ENCODE data around the gene ATF7IP. TPM values are rescaled to one million over a fixed set of nuclear protein-coding genes. Genes with fewer than 3 reads are reported as not detected.

ATF7IP gene
- total RNA-seq, 4 donors from 2014 or later: 32.2 to 159 (median 85.3) TPM

DNA sequence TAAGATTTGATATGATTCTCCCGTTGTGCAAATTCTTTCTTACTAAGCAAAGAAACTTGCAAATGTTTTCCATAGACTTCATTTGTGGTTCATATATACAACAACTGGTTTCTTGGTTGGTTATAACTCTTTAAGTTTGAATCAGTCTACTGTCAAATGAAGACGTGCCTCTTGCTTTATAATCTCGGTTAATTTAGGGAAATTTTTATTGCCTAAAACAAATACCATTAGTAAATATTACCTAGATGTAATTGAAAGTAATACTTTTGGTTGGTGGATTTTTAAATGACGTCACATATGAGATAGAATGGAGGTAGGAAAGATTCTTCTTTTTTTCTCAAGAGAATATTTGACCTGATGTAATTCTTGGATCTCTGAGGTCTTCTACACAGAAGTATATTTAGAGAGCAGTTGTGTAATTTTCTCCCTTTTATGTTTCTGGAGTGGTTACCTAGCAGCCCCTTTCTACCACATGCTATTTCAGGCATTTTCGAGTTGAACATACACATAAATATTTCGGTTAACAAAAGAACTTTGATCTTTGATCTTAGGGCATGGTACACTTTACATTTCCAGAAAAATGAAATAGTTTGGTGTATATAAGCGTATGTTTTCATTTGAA, 1.7 kb downstream of the ATF7IP start:
- intact Hi-C loops (cut with DNase I; ENCODE audit: low total_unique reads) (loop anchor here (5.0 kb wide), 1 partner anchor 110 kb away; no protein-coding TSS in a partner anchor), in situ Hi-C loops (cut with MboI; ENCODE audit: low pct_ligation_motif_present in 1 of 4, low pct_unique_long_range_greater_than_20kb in 1 of 4, low sequenced_read_pairs in 3 of 4) (loop anchor here in 2 of 4 donors (10.0 to 25.0 kb wide), 2 partner anchors 102 to 105 kb away; no protein-coding TSS in a partner anchor)
- TF ChIP-seq POLR2AphosphoS5 (IDR thresholded peaks at IDR 0.05): no peak
- TF ChIP-seq, protein P1, sequence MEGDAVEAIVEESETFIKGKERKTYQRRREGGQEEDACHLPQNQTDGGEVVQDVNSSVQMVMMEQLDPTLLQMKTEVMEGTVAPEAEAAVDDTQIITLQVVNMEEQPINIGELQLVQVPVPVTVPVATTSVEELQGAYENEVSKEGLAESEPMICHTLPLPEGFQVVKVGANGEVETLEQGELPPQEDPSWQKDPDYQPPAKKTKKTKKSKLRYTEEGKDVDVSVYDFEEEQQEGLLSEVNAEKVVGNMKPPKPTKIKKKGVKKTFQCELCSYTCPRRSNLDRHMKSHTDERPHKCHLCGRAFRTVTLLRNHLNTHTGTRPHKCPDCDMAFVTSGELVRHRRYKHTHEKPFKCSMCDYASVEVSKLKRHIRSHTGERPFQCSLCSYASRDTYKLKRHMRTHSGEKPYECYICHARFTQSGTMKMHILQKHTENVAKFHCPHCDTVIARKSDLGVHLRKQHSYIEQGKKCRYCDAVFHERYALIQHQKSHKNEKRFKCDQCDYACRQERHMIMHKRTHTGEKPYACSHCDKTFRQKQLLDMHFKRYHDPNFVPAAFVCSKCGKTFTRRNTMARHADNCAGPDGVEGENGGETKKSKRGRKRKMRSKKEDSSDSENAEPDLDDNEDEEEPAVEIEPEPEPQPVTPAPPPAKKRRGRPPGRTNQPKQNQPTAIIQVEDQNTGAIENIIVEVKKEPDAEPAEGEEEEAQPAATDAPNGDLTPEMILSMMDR (IDR thresholded peaks at IDR 0.05): no peak
- TF ChIP-seq EP300 (IDR thresholded peaks at IDR 0.05; ENCODE audit: low read depth): no peak
- H3K9me3 ChIP-seq: no peaks in the 10 kb centered on the region
- H3K36me3 ChIP-seq: no peaks in the 10 kb centered on the region
- H3K27ac ChIP-seq: peak overlapping the region; percentile 91 to 98 (median 96)
- no peak for DNase-seq
- H3K27me3 ChIP-seq: no peaks in the 10 kb centered on the region
- H3K4me1 ChIP-seq: peaks cover 0 to 36% (median 16%) of the 10 kb centered on the region in 4 donors
- 11 to 17% methylated on average over 7 of the region's 7 CpGs for WGBS, 2 donors (ENCODE audit: low coverage in 1 of 2)
- peak overlapping the region; percentile 6 to 78 (median 62) for H3K4me3 ChIP-seq

DNA sequence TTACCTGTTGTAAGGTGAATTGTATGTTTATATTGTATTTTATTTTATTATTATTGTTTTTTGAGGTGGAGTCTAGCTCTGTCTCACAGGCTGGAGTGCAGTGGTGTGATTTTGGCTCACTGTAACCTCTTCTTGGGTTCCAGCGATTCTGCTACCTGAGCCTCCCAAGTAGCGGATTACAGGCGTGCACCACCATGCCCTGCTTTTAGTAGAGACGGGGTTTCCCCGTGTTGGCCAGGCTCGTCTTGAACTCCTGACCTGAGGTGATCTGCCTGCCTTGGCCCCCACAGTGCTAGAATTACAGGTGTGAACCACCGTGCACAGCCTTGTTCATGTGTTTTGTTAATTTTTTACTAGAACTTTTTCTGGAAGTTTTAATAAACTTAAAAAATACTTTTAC, 3.8 kb downstream of the ATF7IP start:
- 94 to 100% methylated on average over 3 to 7 of the region's 7 CpGs for WGBS, 2 donors (ENCODE audit: low coverage in 1 of 2)
- Histone ChIP-seq H3K9me3 (no peaks in the 10 kb centered on the region), H3K4me3 (no peak overlapping the region), H3K4me1 (peaks cover 3 to 49% (median 16%) of the 10 kb centered on the region in 4 donors), H3K27ac (peak overlapping the region in 1 of 4 donors; percentile 98), H3K36me3 (no peaks in the 10 kb centered on the region), H3K27me3 (no peaks in the 10 kb centered on the region)
- TF ChIP-seq, protein P1 (IDR thresholded peaks at IDR 0.05): no peak
- TF ChIP-seq EP300 (IDR thresholded peaks at IDR 0.05; ENCODE audit: low read depth): no peak
- TF ChIP-seq POLR2AphosphoS5 (IDR thresholded peaks at IDR 0.05): no peak
- TF ChIP-seq POLR2A (IDR thresholded peaks at IDR 0.05): no peak
- in situ Hi-C loops (cut with MboI; ENCODE audit: low pct_ligation_motif_present in 1 of 4, low pct_unique_long_range_greater_than_20kb in 1 of 4, low sequenced_read_pairs in 3 of 4): loop anchor here in 2 of 4 donors (10.0 to 25.0 kb wide), 2 partner anchors 105 to 107 kb away; no protein-coding TSS in a partner anchor
- intact Hi-C loops (cut with DNase I; ENCODE audit: low total_unique reads): loop anchor here (5.0 kb wide), 1 partner anchor 112 kb away; no protein-coding TSS in a partner anchor
- DNase-seq: no peak

DNA sequence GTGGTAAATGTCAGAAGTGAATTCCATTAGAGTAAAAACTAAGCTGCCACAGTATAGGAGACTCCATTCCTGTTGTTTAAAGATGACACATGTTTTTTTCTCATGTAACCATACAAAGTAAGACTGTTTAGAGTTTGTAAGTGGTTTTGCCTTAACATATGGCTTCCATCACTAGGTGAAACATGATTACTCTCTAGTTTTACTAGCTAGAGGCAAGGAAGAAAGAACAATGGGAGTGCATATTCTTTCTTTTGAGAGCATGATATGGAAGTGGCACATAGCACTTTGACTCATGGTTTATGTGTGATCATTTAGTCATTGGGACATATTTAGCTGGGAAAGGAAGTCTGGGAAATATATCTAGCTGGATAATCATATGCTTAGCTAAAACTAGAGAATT, 7.7 kb downstream of the ATF7IP start:
- H3K27ac ChIP-seq: peak overlapping the region in 3 of 4 donors; percentile 20 to 56 (median 27)
- H3K36me3 ChIP-seq: peaks cover 0 to 10% (median 0%) of the 10 kb centered on the region in 4 donors
- no peak for DNase-seq
- H3K4me3 ChIP-seq: no peak overlapping the region
- peaks cover 3 to 40% (median 8%) of the 10 kb centered on the region in 4 donors for H3K4me1 ChIP-seq
- no peaks in the 10 kb centered on the region for H3K27me3 ChIP-seq
- TF ChIP-seq EP300 (IDR thresholded peaks at IDR 0.05; ENCODE audit: low read depth): no peak
- TF ChIP-seq, protein P1 (IDR thresholded peaks at IDR 0.05): no peak
- no peak for TF ChIP-seq POLR2A (IDR thresholded peaks at IDR 0.05)
- intact Hi-C loops (cut with DNase I; ENCODE audit: low total_unique reads) (no loop called here), in situ Hi-C loops (cut with MboI; ENCODE audit: low pct_ligation_motif_present in 1 of 4, low pct_unique_long_range_greater_than_20kb in 1 of 4, low sequenced_read_pairs in 3 of 4) (loop anchor here in 1 of 4 donors (25.0 kb wide), 1 partner anchor 111 kb away; no protein-coding TSS in a partner anchor)
- H3K9me3 ChIP-seq: no peaks in the 10 kb centered on the region

DNA sequence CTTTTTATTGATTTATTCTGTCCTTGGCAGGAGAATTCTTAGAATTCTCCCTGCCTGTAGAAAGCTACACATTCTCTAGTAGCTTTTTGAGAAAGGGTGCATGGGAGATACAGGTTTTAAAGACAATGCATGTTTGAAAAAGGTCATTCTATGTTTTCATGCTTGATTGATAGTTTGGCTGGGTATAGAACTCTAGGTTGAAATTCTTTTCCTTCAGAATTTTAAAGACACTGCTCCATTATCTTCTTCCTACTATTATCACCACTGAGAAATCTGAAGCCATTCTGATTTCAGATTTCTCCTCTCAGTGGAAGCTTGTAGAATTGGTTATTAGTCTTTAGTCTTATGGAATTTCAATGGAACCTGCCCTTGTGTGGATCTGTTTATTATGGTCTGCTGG, 14.0 kb downstream of the ATF7IP start:
- TF ChIP-seq POLR2A (IDR thresholded peaks at IDR 0.05): no peak
- TF ChIP-seq EP300 (IDR thresholded peaks at IDR 0.05; ENCODE audit: low read depth): no peak
- TF ChIP-seq, protein P1 (IDR thresholded peaks at IDR 0.05): no peak
- peaks cover 15 to 20% of the 10 kb centered on the region in 2 donors for H3K9me3 ChIP-seq
- H3K27me3 ChIP-seq: no peaks in the 10 kb centered on the region
- in situ Hi-C loops (cut with MboI; ENCODE audit: low pct_ligation_motif_present in 1 of 4, low pct_unique_long_range_greater_than_20kb in 1 of 4, low sequenced_read_pairs in 3 of 4) (no loop called here), intact Hi-C loops (cut with DNase I; ENCODE audit: low total_unique reads) (no loop called here)
- peaks cover 0 to 21% (median 0%) of the 10 kb centered on the region in 4 donors for H3K36me3 ChIP-seq
- H3K4me3 ChIP-seq: no peak overlapping the region
- peaks cover 3 to 26% (median 8%) of the 10 kb centered on the region in 4 donors for H3K4me1 ChIP-seq
- H3K27ac ChIP-seq: no peak overlapping the region
- DNase-seq: no peak

Data from transverse colon (tissue), 4 donors.